ENCODE results near the gene GPR146.

The GPR146 gene

DNA sequence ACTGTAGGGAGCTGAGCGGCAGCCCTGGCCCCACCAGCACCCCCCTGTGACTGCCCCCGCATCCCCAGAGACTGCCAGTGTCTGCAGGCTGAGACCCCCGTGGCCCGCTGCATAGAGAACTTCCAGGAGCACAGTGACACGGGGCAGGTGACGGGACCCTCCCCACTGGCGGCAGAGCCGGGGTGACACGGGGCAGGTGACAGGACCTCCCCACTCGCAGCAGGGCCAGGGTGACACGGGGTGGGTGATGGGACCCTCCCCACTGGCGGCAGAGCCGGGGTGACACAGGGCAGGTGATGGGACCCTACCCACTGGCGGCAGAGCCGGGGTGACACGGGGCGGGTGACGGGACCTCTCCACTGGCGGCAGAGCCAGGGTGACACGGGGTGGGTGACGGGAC, 45.9 kb downstream of the GPR146 start:
- Histone ChIP-seq H3K4me1 (ENCODE audit: insufficient read depth, low read length) (peaks cover 24% of the 10 kb centered on the region), H3K4me3 (ENCODE audit: low read depth in 1 of 2, low read length in 2 of 2) (no peak overlapping the region), H3K27me3 (ENCODE audit: control insufficient read depth in 1 of 2, insufficient read depth in 2 of 2, low read length in 2 of 2) (no peaks in the 10 kb centered on the region), H3K9me3 (ENCODE audit: low read length) (no peaks in the 10 kb centered on the region), H3K36me3 (ENCODE audit: insufficient read depth, low read length) (peaks cover 6% of the 10 kb centered on the region), H3K9ac (ENCODE audit: low read length) (no peak overlapping the region), H3K27ac (ENCODE audit: low read depth, low read length) (no peak overlapping the region)

DNA sequence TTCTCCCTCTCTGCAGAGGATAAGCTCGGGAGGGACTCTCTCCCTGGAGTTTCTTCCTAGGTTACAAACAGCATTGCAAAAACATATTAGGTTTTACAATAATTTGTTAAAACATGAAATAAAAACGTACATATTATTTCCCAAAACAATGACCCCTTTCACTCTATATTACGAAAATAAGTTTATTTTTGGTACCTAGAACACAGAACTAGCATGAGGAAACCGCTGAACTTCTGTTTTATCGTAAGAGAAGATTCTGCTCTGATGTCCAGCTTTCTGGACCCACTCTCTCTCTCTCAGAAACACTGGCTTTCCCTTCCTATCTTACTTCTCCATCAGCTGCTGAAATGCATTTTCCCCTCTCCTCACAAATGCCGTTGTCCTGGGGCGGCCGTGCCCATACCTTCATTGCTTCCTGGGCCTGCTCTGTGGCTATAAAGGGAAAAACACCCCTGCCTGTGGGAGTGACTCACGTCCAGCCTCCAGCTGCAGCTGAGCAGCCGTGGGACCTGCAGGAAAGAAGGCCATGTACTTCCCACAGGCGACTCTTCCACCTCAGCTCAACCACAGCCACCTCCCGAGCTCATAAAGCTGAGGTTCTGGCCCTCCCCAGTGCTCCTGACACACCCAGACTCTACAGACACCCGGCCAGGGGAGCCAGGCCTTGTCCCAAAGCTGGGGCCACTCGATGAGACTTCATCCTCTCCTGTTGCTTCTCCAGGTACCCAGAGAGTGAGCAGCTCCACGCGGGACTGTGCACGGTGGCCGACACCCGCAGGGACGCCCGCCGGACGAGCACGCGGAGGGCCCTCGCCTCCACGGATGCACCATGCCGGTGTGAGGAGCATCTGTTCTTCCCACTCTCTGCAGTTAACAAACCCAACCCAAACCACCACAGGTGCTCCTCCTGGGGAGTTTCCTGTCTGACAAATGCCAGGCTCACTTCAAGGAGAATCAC, 46.6 kb downstream of the GPR146 start:
- no peak overlapping the region for H3K27ac ChIP-seq (ENCODE audit: low read depth, low read length)
- no peaks in the 10 kb centered on the region for H3K9me3 ChIP-seq (ENCODE audit: low read length)
- peaks cover 6% of the 10 kb centered on the region for H3K36me3 ChIP-seq (ENCODE audit: insufficient read depth, low read length)
- peaks cover 24% of the 10 kb centered on the region for H3K4me1 ChIP-seq (ENCODE audit: insufficient read depth, low read length)
- H3K4me3 ChIP-seq (ENCODE audit: low read depth in 1 of 2, low read length in 2 of 2), result no peak overlapping the region
- H3K9ac ChIP-seq (ENCODE audit: low read length), result no peak overlapping the region
- no peaks in the 10 kb centered on the region for H3K27me3 ChIP-seq (ENCODE audit: control insufficient read depth in 1 of 2, insufficient read depth in 2 of 2, low read length in 2 of 2)

DNA sequence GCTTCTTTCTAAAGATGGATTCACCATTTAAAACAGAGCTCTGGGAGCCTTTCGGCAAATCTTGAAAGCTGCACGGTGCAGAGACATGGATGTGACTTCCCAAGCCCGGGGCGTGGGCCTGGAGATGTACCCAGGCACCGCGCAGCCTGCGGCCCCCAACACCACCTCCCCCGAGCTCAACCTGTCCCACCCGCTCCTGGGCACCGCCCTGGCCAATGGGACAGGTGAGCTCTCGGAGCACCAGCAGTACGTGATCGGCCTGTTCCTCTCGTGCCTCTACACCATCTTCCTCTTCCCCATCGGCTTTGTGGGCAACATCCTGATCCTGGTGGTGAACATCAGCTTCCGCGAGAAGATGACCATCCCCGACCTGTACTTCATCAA, 47.3 kb downstream of the GPR146 start:
- Histone ChIP-seq H3K36me3 (ENCODE audit: insufficient read depth, low read length) (peaks cover 6% of the 10 kb centered on the region), H3K9ac (ENCODE audit: low read length) (no peak overlapping the region), H3K27me3 (ENCODE audit: control insufficient read depth in 1 of 2, insufficient read depth in 2 of 2, low read length in 2 of 2) (no peaks in the 10 kb centered on the region), H3K4me1 (ENCODE audit: insufficient read depth, low read length) (peaks cover 25% of the 10 kb centered on the region), H3K4me3 (ENCODE audit: low read depth in 1 of 2, low read length in 2 of 2) (no peak overlapping the region), H3K9me3 (ENCODE audit: low read length) (no peaks in the 10 kb centered on the region), H3K27ac (ENCODE audit: low read depth, low read length) (no peak overlapping the region)

DNA sequence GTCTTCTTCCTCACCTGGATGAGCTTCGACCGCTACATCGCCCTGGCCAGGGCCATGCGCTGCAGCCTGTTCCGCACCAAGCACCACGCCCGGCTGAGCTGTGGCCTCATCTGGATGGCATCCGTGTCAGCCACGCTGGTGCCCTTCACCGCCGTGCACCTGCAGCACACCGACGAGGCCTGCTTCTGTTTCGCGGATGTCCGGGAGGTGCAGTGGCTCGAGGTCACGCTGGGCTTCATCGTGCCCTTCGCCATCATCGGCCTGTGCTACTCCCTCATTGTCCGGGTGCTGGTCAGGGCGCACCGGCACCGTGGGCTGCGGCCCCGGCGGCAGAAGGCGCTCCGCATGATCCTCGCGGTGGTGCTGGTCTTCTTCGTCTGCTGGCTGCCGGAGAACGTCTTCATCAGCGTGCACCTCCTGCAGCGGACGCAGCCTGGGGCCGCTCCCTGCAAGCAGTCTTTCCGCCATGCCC, 47.9 kb downstream of the GPR146 start:
- no peak overlapping the region for H3K27ac ChIP-seq (ENCODE audit: low read depth, low read length)
- no peak overlapping the region for H3K9ac ChIP-seq (ENCODE audit: low read length)
- H3K36me3 ChIP-seq (ENCODE audit: insufficient read depth, low read length), result peaks cover 6% of the 10 kb centered on the region
- no peaks in the 10 kb centered on the region for H3K9me3 ChIP-seq (ENCODE audit: low read length)
- H3K4me3 ChIP-seq (ENCODE audit: low read depth in 1 of 2, low read length in 2 of 2), result no peak overlapping the region
- H3K4me1 ChIP-seq (ENCODE audit: insufficient read depth, low read length), result peaks cover 25% of the 10 kb centered on the region
- H3K27me3 ChIP-seq (ENCODE audit: control insufficient read depth in 1 of 2, insufficient read depth in 2 of 2, low read length in 2 of 2), result no peaks in the 10 kb centered on the region

DNA sequence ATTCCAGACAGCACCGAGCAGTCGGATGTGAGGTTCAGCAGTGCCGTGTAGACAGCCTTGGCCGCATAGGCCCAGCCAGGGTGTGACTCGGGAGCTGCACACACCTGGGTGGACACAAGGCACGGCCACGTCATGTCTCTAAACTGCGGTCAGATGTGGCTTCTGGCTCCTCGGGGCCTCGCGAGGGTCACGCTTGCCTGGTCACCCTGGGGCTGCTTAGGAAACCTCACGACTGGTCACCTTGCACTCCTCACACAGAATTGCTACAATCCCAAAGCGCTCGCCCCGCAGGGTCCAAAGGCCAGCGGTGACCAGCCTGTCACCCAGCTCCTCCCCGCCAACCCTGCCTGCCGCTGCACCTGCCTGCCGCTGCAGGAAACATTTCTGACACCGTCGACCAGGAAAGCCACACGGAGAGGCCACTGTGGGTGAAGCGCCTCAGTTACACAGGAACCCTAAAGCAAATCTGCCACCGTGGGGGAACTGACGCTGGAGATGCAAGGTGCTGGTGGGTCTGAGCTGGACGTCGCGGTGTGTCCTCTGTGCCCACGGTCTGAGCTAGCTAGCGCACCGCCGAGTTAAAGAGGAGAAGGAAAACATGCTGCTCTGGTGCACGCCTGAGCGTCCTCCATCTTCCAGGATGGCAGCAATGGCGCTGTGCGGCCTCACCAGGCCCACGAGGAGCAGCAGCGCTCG, 48.6 kb downstream of the GPR146 start:
- no peak overlapping the region for H3K27ac ChIP-seq (ENCODE audit: low read depth, low read length)
- peaks cover 20% of the 10 kb centered on the region for H3K4me1 ChIP-seq (ENCODE audit: insufficient read depth, low read length)

DNA sequence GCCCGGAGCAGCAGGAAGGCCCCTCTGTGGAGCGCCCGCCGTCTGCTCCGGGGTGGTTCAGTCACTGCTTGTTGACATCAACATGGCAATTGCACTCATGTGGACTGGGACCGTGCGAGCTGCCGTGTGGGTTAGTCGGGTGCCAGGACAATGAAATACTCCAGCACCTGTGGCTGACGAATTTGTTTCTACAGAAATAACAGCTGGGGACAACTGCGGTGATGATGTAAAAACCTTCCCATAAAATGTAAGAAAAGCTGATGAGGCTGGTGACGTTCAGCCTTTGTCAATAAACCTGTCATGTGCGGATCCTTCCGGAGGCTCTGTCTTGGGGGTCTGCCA, 49.1 kb downstream of the GPR146 start:
- Histone ChIP-seq H3K36me3 (ENCODE audit: insufficient read depth, low read length) (peaks cover 6% of the 10 kb centered on the region), H3K4me3 (ENCODE audit: low read depth in 1 of 2, low read length in 2 of 2) (no peak overlapping the region), H3K27me3 (ENCODE audit: control insufficient read depth in 1 of 2, insufficient read depth in 2 of 2, low read length in 2 of 2) (no peaks in the 10 kb centered on the region), H3K9ac (ENCODE audit: low read length) (no peak overlapping the region), H3K27ac (ENCODE audit: low read depth, low read length) (no peak overlapping the region), H3K4me1 (ENCODE audit: insufficient read depth, low read length) (peaks cover 16% of the 10 kb centered on the region), H3K9me3 (ENCODE audit: low read length) (no peaks in the 10 kb centered on the region)

More for the DNA sequence above, 48.6 kb downstream of the GPR146 start:
- Histone ChIP-seq H3K9me3 (ENCODE audit: low read length) (no peaks in the 10 kb centered on the region), H3K9ac (ENCODE audit: low read length) (no peak overlapping the region), H3K36me3 (ENCODE audit: insufficient read depth, low read length) (peaks cover 6% of the 10 kb centered on the region), H3K4me3 (ENCODE audit: low read depth in 1 of 2, low read length in 2 of 2) (no peak overlapping the region), H3K27me3 (ENCODE audit: control insufficient read depth in 1 of 2, insufficient read depth in 2 of 2, low read length in 2 of 2) (no peaks in the 10 kb centered on the region)

DNA sequence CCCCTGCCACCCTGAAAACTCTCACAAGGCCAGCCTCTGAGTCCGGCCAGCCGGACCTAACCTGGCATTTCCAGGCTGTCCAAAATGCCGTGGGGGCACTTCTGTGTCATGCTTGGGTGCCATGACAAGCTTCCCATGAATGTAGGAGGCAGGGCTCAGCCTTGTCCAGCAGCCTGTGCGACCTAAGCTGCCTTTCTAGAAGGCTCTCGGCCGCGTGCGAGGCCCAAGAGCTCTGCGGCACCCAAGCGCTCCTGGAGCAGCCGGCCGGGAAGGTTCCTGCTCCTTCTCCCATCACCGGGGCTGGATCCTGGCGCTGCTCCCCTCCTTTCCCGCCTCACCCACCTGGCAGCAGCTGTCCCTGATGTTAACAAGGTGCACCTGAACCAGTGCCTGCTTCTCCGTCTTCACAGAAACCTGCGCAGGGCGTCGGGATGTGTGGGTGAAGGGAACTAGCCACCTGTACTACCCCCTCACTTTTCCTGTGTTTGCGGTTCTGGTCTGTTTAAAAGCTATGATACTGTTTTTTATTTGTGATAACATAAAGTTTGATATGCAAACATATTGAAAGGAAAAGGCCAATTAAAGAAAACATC, 49.7 kb downstream of the GPR146 start:
- Histone ChIP-seq H3K36me3 (ENCODE audit: insufficient read depth, low read length) (peaks cover 6% of the 10 kb centered on the region), H3K27me3 (ENCODE audit: control insufficient read depth in 1 of 2, insufficient read depth in 2 of 2, low read length in 2 of 2) (no peaks in the 10 kb centered on the region), H3K27ac (ENCODE audit: low read depth, low read length) (no peak overlapping the region), H3K9ac (ENCODE audit: low read length) (no peak overlapping the region), H3K4me1 (ENCODE audit: insufficient read depth, low read length) (peaks cover 10% of the 10 kb centered on the region), H3K4me3 (ENCODE audit: low read depth in 1 of 2, low read length in 2 of 2) (no peak overlapping the region), H3K9me3 (ENCODE audit: low read length) (no peaks in the 10 kb centered on the region)

DNA sequence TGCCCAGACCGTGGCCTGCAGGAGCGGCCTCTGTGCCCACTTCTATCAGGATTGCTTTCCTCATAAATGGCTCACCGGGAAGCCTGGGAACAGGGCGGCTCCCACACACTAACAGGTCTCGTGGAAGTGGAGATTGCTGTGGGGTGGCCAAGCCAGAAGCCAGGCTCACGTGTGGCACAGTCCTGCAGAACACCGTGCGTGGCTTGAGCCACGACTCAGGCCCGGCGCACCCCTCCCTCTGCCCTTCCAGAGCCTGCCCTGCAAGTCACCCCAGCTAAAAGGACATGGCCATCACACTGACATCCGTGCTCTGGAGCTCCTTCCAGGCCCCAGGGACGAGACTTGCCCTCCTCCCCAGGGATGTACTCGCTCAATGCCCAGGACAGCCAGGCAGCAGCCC, 50.5 kb downstream of the GPR146 start:
- H3K27ac ChIP-seq (ENCODE audit: low read depth, low read length), result peak overlapping the region; percentile 44
- H3K4me1 ChIP-seq (ENCODE audit: insufficient read depth, low read length), result peaks cover 8% of the 10 kb centered on the region
- no peaks in the 10 kb centered on the region for H3K27me3 ChIP-seq (ENCODE audit: control insufficient read depth in 1 of 2, insufficient read depth in 2 of 2, low read length in 2 of 2)
- peaks cover 6% of the 10 kb centered on the region for H3K36me3 ChIP-seq (ENCODE audit: insufficient read depth, low read length)
- no peak overlapping the region for H3K9ac ChIP-seq (ENCODE audit: low read length)
- H3K4me3 ChIP-seq (ENCODE audit: low read depth in 1 of 2, low read length in 2 of 2), result no peak overlapping the region
- no peaks in the 10 kb centered on the region for H3K9me3 ChIP-seq (ENCODE audit: low read length)

DNA sequence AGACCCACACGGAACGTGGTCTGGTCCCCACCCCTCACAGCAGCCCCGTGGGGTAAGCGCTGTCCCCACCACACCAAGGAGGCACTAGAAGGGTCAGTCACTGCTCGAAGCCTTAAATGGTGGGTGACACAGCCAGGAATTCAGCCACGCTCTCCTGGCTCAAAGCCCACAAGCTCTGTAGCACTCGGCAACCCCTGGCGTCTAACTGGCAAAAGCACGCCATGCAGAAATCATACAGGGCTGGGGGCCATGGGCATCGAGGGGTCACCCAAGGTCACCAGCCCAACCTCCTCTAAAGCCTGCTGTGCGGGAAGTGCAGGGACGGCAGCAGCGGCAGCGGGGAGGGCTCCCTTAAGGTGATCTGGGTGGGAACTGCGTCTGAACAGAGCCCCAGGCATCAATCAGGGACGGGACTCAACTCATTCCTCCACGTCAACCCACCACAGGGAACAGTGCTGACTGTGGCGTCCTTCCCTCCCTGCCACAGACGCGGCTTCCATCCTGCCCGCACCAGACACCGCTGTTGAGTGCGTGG, 51.3 kb downstream of the GPR146 start:
- Histone ChIP-seq H3K9me3 (ENCODE audit: low read length) (no peaks in the 10 kb centered on the region), H3K9ac (ENCODE audit: low read length) (peak overlapping the region; percentile 3), H3K36me3 (ENCODE audit: insufficient read depth, low read length) (peaks cover 6% of the 10 kb centered on the region), H3K27me3 (ENCODE audit: control insufficient read depth in 1 of 2, insufficient read depth in 2 of 2, low read length in 2 of 2) (no peaks in the 10 kb centered on the region), H3K4me1 (ENCODE audit: insufficient read depth, low read length) (peaks cover 8% of the 10 kb centered on the region), H3K4me3 (ENCODE audit: low read depth in 1 of 2, low read length in 2 of 2) (peak overlapping the region in 1 of 2 donors; percentile 50), H3K27ac (ENCODE audit: low read depth, low read length) (peak overlapping the region; percentile 52)

DNA sequence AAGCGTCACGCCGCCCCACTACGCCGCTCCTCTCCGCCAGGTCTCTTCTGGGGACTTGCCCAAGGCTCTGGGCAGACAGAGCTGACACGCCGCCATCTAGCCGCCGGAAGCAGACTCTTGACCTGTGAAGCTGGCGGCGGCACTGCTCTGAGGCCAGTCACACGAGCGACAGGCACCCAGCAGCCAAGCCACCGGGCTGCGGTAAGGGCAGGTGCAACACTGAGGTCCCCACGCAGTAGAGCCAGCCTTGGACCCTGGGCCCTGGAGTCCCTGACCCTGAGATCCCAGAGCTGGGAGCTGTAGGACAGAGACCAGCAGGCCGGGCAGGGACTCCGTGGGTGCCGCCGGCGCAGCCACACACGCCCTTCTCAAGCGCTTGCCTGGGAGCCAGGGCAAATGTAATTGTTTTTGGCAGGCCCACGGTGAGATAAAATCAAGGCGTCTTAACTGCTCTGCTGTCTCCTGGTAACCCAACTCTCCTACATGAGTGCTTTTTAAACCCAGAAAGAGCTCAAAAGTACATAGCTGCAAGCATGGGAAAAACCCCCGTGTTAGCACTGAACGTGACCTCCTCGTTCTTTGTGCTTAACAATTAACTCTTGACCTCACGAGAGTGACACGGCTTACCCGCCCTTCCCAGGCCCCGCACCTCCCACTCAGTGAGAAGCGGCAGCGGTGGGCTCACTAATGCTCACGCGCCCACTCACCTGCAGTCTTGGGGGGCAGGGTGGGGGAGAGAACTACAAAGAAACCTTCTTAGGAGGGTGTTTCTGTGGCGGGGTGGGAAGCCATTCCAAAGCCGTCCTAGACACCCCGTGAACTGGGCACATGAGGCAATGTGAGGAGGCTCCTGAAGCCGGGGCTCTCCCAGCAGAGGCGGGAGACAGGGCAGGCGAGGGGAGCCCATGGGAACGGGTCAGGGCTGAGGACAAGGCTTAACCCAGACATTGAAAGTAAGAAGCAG, 52.1 kb downstream of the GPR146 start:
- H3K9me3 ChIP-seq (ENCODE audit: low read length), result no peaks in the 10 kb centered on the region
- H3K27me3 ChIP-seq (ENCODE audit: control insufficient read depth in 1 of 2, insufficient read depth in 2 of 2, low read length in 2 of 2), result no peaks in the 10 kb centered on the region
- H3K4me1 ChIP-seq (ENCODE audit: insufficient read depth, low read length), result peaks cover 8% of the 10 kb centered on the region
- H3K27ac ChIP-seq (ENCODE audit: low read depth, low read length), result peak overlapping the region; percentile 52
- H3K4me3 ChIP-seq (ENCODE audit: low read depth in 1 of 2, low read length in 2 of 2), result peak overlapping the region in 1 of 2 donors; percentile 50
- peaks cover 6% of the 10 kb centered on the region for H3K36me3 ChIP-seq (ENCODE audit: insufficient read depth, low read length)
- H3K9ac ChIP-seq (ENCODE audit: low read length), result peak overlapping the region; percentile 3
